Activated B cell treated with CpG ODN at 0.5 μM for 24 hours (primary cell): Measurements from ENCODE around the gene KMT5C. TPM values are rescaled to one million over a fixed set of nuclear protein-coding genes. Genes with fewer than 3 reads are reported as not detected.

Source experiments
- ATAC-seq: fragments of 200-7000 bp; cut with Tn5 transposase; one replicate; pipeline ENCODE4 v1.10.0; 2021; ENCODE audit warnings: low read depth, mild to moderate bottlenecking, moderate library complexity
- CTCF ChIA-PET: fragments of 350-600 bp; sonication (Branson Sonifier 250); formaldehyde crosslinking; loops from one replicate; lab custom pipeline; 2021; ENCODE audit warnings: antibody characterized with exemption; lab: Charles Lee
- POLR2A ChIA-PET: fragments of 350-600 bp; sonication (Branson Sonifier 250); formaldehyde crosslinking; loops from one replicate; lab custom pipeline; 2021; ENCODE audit warnings: antibody characterized with exemption; lab: Charles Lee
- DNase-seq: peaks from one replicate; pipeline ENCODE4 v3.0.0; 2022
- H3K27ac Mint-ChIP-seq: one replicate; pipeline ENCODE4 v1.8.0; 2020; ENCODE audit warnings: mixed read lengths
- H3K27me3 Mint-ChIP-seq: one replicate; pipeline ENCODE4 v1.8.0; 2021; ENCODE audit warnings: mixed read lengths
- H3K36me3 Mint-ChIP-seq: one replicate; pipeline ENCODE4 v1.8.0; 2021; ENCODE audit warnings: low read depth, mixed read lengths
- H3K4me1 Mint-ChIP-seq: one replicate; pipeline ENCODE4 v1.8.0; 2021; ENCODE audit warnings: mixed read lengths
- H3K4me3 Mint-ChIP-seq: one replicate; pipeline ENCODE4 v1.8.0; 2020; ENCODE audit warnings: mild to moderate bottlenecking, mixed read lengths
- H3K9me3 Mint-ChIP-seq: one replicate; pipeline ENCODE4 v1.8.0; 2020; ENCODE audit warnings: mixed read lengths
- intact Hi-C: fragments of 100-400 bp; cut with micrococcal nuclease; formaldehyde crosslinking; loops from one replicate; pipeline ENCODE4 v1.15.1; 2024
- total RNA-seq: library from RNA; stranded (reverse); gene quantifications from 2 replicates; pipeline ENCODE4 v1.2.3, GENCODE V29; 2022
- TF ChIP-seq, protein P1 (sequence below): fragments of 200-600 bp; IDR thresholded peaks from one replicate; pipeline ENCODE4 v1.8.0; 2022; ENCODE audit warnings: antibody characterized with exemption, mild to moderate bottlenecking

KMT5C gene
- total RNA-seq, 1 donor from 2014 or later, result 8.1 TPM

DNA sequence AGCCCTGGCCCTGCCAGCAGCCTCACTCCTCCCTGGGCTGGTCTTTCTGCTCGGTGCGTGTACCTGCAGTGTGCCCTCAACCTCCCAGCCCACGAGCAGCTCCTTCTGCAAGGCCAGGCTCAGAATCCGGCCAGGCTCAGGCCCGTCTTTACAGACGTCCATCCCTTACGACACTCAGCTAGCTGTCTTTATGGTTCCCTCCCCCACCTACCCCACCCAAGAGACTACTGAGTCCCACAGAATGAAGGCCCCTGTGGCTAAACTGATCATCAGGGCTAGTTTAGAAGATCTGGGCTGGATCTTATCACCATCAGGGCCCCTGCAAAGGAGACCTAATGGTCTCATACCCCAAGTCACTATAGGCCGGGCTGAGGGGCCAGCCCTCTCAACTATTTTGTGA lies 25.3 kb upstream of the KMT5C start:
- ATAC-seq (no peak), DNase-seq (no peak)
- no peak overlapping the region for H3K27ac Mint-ChIP-seq
- ChIA-PET CTCF (no interaction called here), POLR2A (no interaction called here)
- intact Hi-C loops, result no loop called here
- H3K9me3 Mint-ChIP-seq, result no peaks in the 10 kb centered on the region
- H3K36me3 Mint-ChIP-seq, result no peaks in the 10 kb centered on the region
- no peaks in the 10 kb centered on the region for H3K27me3 Mint-ChIP-seq
- TF ChIP-seq, protein P1, sequence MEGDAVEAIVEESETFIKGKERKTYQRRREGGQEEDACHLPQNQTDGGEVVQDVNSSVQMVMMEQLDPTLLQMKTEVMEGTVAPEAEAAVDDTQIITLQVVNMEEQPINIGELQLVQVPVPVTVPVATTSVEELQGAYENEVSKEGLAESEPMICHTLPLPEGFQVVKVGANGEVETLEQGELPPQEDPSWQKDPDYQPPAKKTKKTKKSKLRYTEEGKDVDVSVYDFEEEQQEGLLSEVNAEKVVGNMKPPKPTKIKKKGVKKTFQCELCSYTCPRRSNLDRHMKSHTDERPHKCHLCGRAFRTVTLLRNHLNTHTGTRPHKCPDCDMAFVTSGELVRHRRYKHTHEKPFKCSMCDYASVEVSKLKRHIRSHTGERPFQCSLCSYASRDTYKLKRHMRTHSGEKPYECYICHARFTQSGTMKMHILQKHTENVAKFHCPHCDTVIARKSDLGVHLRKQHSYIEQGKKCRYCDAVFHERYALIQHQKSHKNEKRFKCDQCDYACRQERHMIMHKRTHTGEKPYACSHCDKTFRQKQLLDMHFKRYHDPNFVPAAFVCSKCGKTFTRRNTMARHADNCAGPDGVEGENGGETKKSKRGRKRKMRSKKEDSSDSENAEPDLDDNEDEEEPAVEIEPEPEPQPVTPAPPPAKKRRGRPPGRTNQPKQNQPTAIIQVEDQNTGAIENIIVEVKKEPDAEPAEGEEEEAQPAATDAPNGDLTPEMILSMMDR, result no peak
- H3K4me3 Mint-ChIP-seq, result no peak overlapping the region
- H3K4me1 Mint-ChIP-seq, result no peaks in the 10 kb centered on the region

DNA sequence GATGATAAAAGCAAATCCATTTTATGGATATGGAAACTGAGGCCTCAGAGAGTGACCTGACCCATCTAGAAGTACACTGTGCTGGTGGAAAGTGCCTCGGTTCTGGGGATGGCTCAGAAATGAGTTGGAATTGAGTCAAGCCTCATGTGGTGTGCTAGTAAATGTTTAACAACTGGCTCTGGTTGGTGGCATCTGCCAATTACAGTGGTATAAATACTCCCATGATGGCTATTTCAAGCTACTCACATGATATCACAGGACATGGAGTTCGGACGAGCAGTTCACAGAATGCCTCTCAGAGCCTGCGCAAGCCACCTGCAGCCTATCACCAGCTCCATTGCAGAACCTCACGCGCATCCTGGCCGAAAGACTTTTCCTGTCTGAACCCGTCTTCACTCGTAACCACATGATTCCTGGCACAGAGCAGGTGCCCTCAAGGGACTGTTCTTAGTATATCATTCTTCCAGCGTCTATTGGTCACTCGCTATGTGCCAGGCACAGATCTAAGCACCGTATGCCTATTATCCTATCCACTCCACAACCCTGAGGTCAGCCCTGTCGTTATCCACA lies 23.6 kb upstream of the KMT5C start:
- peaks cover 6% of the 10 kb centered on the region for H3K27me3 Mint-ChIP-seq
- H3K4me3 Mint-ChIP-seq, result no peak overlapping the region
- ChIA-PET CTCF (no interaction called here), POLR2A (interaction anchor here (0.7 kb wide), 1 partner anchor 37 kb away, joined by 3 read pairs; no protein-coding TSS in a partner anchor)
- intact Hi-C loops, result no loop called here
- H3K36me3 Mint-ChIP-seq, result no peaks in the 10 kb centered on the region
- DNase-seq, result no peak
- H3K4me1 Mint-ChIP-seq, result no peaks in the 10 kb centered on the region
- no peak overlapping the region for H3K27ac Mint-ChIP-seq
- ATAC-seq, result no peak
- TF ChIP-seq, protein P1, result no peak
- no peaks in the 10 kb centered on the region for H3K9me3 Mint-ChIP-seq

DNA sequence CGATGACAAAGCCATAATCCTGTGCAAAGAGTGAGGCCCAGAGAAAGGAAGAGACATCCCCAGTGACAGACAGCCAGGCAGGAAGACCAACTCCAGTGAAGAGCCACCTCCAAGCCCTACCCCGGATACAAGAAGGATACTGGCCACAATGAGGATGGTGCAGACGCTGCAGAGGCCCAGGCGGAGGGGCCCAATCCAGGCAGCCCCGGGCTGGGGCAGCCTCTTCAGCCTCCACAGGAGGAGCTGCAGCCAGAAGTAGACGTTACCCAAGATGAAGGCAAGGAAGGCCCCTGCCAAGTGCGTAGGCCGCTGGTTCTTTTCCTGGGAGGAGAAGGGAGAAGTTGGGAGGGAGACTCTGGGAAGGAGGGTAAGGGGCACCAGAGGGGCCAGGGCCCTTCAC lies 23.0 kb upstream of the KMT5C start:
- ChIA-PET CTCF (no interaction called here), POLR2A (no interaction called here)
- peaks cover 12% of the 10 kb centered on the region for H3K27me3 Mint-ChIP-seq
- H3K4me3 Mint-ChIP-seq, result no peak overlapping the region
- H3K36me3 Mint-ChIP-seq, result no peaks in the 10 kb centered on the region
- TF ChIP-seq, protein P1, result no peak
- no peak for ATAC-seq
- DNase-seq, result no peak
- intact Hi-C loops, result no loop called here
- no peaks in the 10 kb centered on the region for H3K9me3 Mint-ChIP-seq
- no peaks in the 10 kb centered on the region for H3K4me1 Mint-ChIP-seq
- H3K27ac Mint-ChIP-seq, result no peak overlapping the region

DNA sequence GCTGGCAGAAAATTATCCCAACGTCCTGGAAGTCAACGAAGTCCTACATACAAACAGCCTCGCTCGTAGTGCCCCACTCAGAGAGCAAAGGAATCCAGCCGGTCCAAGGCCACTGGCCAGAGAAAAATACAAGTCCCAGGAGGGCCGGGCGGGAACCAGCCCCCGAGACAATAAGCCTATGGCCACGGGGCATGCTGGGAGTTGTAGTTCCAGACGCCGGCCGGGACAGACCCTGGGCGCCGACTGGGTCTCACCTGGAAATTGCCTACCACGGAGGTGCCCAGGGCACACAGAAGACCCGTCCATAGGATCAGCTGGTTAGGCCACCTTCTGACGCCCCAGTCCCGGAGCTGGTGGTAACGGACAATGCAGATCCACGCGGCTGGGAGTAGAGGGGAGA lies 19.9 kb upstream of the KMT5C start:
- no peak overlapping the region for H3K4me3 Mint-ChIP-seq
- ChIA-PET POLR2A (no interaction called here), CTCF (no interaction called here)
- DNase-seq (no peak), ATAC-seq (no peak)
- H3K27ac Mint-ChIP-seq, result no peak overlapping the region
- no peaks in the 10 kb centered on the region for H3K4me1 Mint-ChIP-seq
- TF ChIP-seq, protein P1, result no peak
- intact Hi-C loops, result no loop called here
- no peaks in the 10 kb centered on the region for H3K9me3 Mint-ChIP-seq
- H3K27me3 Mint-ChIP-seq, result peaks cover 24% of the 10 kb centered on the region
- no peaks in the 10 kb centered on the region for H3K36me3 Mint-ChIP-seq

DNA sequence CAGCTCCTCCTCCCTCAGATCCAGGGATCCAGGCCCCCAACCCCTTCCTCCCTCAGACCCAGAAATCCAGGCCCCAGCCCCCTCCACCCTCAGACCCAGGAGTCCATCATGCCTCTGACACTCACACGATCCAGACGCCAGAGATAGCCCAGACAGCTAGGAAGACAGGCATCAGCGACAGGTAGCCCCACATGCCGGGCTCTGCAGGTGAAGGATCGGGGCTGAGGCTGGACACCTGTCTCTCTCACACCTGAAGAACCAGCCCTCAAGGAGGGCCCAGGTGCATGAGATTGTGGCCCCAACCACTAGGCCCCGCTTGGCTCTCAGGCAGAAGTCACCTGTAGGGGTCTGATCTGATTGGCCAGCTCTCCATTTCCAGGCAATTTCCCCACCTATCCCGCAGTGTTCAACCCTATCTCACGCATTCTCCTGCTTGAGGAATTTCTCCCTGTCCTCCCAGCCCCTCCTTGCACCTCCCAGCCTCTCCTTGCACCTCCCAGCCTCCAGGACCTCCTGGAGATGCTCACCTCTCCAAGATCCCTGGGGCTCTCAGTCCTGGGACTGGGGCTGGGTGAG lies 18.7 kb upstream of the KMT5C start:
- Mint-ChIP-seq H3K9me3 (no peaks in the 10 kb centered on the region), H3K27ac (no peak overlapping the region), H3K4me1 (no peaks in the 10 kb centered on the region), H3K27me3 (peaks cover 26% of the 10 kb centered on the region), H3K36me3 (no peaks in the 10 kb centered on the region), H3K4me3 (no peak overlapping the region)
- ATAC-seq (no peak), DNase-seq (no peak)
- TF ChIP-seq, protein P1, result no peak
- intact Hi-C loops, result no loop called here
- ChIA-PET CTCF (no interaction called here), POLR2A (no interaction called here)
